Breast epithelium (tissue), 4 donors: ENCODE measurements around the gene RPS21. TPM values are rescaled to one million over a fixed set of nuclear protein-coding genes. Genes with fewer than 3 reads are reported as not detected.

ENCODE experiments used
- DNase-seq, 2 donors: peaks; one replicate each; pipeline ENCODE4 v3.0.0-alpha.2; 2019; ENCODE audit warnings: low spot score in 2 of 2
- H3K27ac ChIP-seq, 2 donors: fragments of 200-600 bp; sonication (generic) in 1 of 2; one replicate each; pipeline ENCODE4 v1.5.1; 2016 to 2019; ENCODE audit warnings: mild to moderate bottlenecking in 1 of 2
- H3K27me3 ChIP-seq, 2 donors: fragments of 200-600 bp; sonication (generic) in 1 of 2; one replicate each; pipeline versions ENCODE4 v1.5.1 to v1.6.0; 2017 to 2019; ENCODE audit warnings: control low read depth in 1 of 2, mild to moderate bottlenecking in 1 of 2
- H3K36me3 ChIP-seq: fragments of 200-600 bp; one replicate; pipeline ENCODE4 v1.5.1; 2019
- H3K4me1 ChIP-seq, 2 donors: fragments of 200-600 bp; sonication (generic); one replicate each; pipeline ENCODE4 v1.5.1; 2016 to 2019; ENCODE audit warnings: control low read depth in 1 of 2
- H3K4me3 ChIP-seq, 3 donors: fragments of 200-600 bp; sonication (generic); 1 replicate in 2 of 3; 2 replicates in 1 of 3; pipeline ENCODE4 v1.5.1; 2016 to 2019; ENCODE audit warnings: mild to moderate bottlenecking in 3 of 3, moderate library complexity in 2 of 3
- H3K9me3 ChIP-seq, 2 donors: fragments of 200-600 bp; sonication (generic) in 1 of 2; one replicate each; pipeline ENCODE4 v1.5.1; 2016 to 2019; ENCODE audit warnings: control low read depth in 1 of 2
- CTCF ChIP-seq, 3 donors: fragments of 450-650 bp; IDR thresholded peaks; one replicate each; pipeline ENCODE4 v1.5.1; 2016 to 2017; ENCODE audit warnings: antibody characterized with exemption in 3 of 3, mild to moderate bottlenecking in 3 of 3, moderate library complexity in 3 of 3
- POLR2A ChIP-seq: fragments of 450-650 bp; IDR thresholded peaks from one replicate; pipeline ENCODE4 v1.6.1; 2016; ENCODE audit warnings: antibody characterized with exemption, mild to moderate bottlenecking, moderate library complexity
- POLR2AphosphoS5 ChIP-seq, 3 donors: sonication (generic); formaldehyde crosslinking; IDR thresholded peaks; one replicate each; pipeline ENCODE4 v1.6.1; 2017; ENCODE audit warnings: antibody characterized with exemption in 3 of 3
- intact Hi-C: fragments of 100-400 bp; cut with DNase I; formaldehyde crosslinking; loops from one replicate; pipeline ENCODE4 v1.15.1; 2023; ENCODE audit warnings: low total_unique reads
- total RNA-seq, 3 donors: library from RNA; depleted of rRNA; stranded (reverse); fragments of >200 nt; gene quantifications; one replicate each; pipeline ENCODE4 v1.1.0, GENCODE V29; 2016

Gene RPS21
- total RNA-seq, 3 donors from 2014 or later, result 1,723 to 3,116 (median 2,974) TPM

- no peak for DNase-seq
- H3K4me1 ChIP-seq, result no peaks in the 10 kb centered on the region
- no peak for TF ChIP-seq CTCF (IDR thresholded peaks at IDR 0.05)
- TF ChIP-seq POLR2AphosphoS5 (IDR thresholded peaks at IDR 0.05), result no peak
- no peak for TF ChIP-seq POLR2A
- no peaks in the 10 kb centered on the region for H3K9me3 ChIP-seq
- no peaks in the 10 kb centered on the region for H3K36me3 ChIP-seq
- H3K27me3 ChIP-seq, result no peaks in the 10 kb centered on the region
- H3K4me3 ChIP-seq, result no peak overlapping the region
- intact Hi-C loops, result no loop called here
- no peak overlapping the region for H3K27ac ChIP-seq
Measured at GRCh38 chr20:62396367-62397239, 9.7 kb downstream of the RPS21 start.

- DNase-seq, result no peak
- no peak for TF ChIP-seq POLR2AphosphoS5 (IDR thresholded peaks at IDR 0.05)
- no peak for TF ChIP-seq CTCF (IDR thresholded peaks at IDR 0.05)
- TF ChIP-seq POLR2A, result no peak
- H3K36me3 ChIP-seq, result no peaks in the 10 kb centered on the region
- no peak overlapping the region for H3K27ac ChIP-seq
- H3K27me3 ChIP-seq, result no peaks in the 10 kb centered on the region
- intact Hi-C loops, result no loop called here
- H3K4me1 ChIP-seq, result no peaks in the 10 kb centered on the region
- no peaks in the 10 kb centered on the region for H3K9me3 ChIP-seq
- no peak overlapping the region for H3K4me3 ChIP-seq
Measured at GRCh38 chr20:62398120-62398821, 11.4 kb downstream of the RPS21 start.

- Histone ChIP-seq H3K27me3 (no peaks in the 10 kb centered on the region), H3K9me3 (no peaks in the 10 kb centered on the region), H3K4me1 (no peaks in the 10 kb centered on the region), H3K27ac (no peak overlapping the region), H3K4me3 (no peak overlapping the region), H3K36me3 (no peaks in the 10 kb centered on the region)
- intact Hi-C loops, result no loop called here
- TF ChIP-seq CTCF (IDR thresholded peaks at IDR 0.05) (no peak), POLR2AphosphoS5 (IDR thresholded peaks at IDR 0.05) (no peak), POLR2A (no peak)
- no peak for DNase-seq
Measured at GRCh38 chr20:62400021-62400420, 13.1 kb downstream of the RPS21 start.

GRCh38 chr20:62400541-62400940 is 13.6 kb downstream of the RPS21 start:
- Histone ChIP-seq H3K9me3 (no peaks in the 10 kb centered on the region), H3K4me1 (peaks cover 3 to 5% of the 10 kb centered on the region in 2 donors), H3K4me3 (no peak overlapping the region), H3K27me3 (no peaks in the 10 kb centered on the region), H3K27ac (no peak overlapping the region), H3K36me3 (no peaks in the 10 kb centered on the region)
- DNase-seq, result no peak
- intact Hi-C loops, result no loop called here
- TF ChIP-seq POLR2AphosphoS5 (IDR thresholded peaks at IDR 0.05) (no peak), CTCF (IDR thresholded peaks at IDR 0.05) (no peak), POLR2A (no peak)

- Histone ChIP-seq H3K27ac (no peak overlapping the region), H3K36me3 (no peaks in the 10 kb centered on the region), H3K9me3 (no peaks in the 10 kb centered on the region), H3K4me1 (peaks cover 7 to 11% of the 10 kb centered on the region in 2 donors), H3K27me3 (no peaks in the 10 kb centered on the region), H3K4me3 (no peak overlapping the region)
- intact Hi-C loops, result no loop called here
- no peak for DNase-seq
- no peak for TF ChIP-seq POLR2AphosphoS5 (IDR thresholded peaks at IDR 0.05)
- no peak for TF ChIP-seq CTCF (IDR thresholded peaks at IDR 0.05)
- TF ChIP-seq POLR2A, result no peak
Measured at GRCh38 chr20:62401331-62401779, 14.5 kb downstream of the RPS21 start.
